Measurements from ENCODE around the gene ATP9B.
"Not testable (repeated sequence)": the region's sequence is repeated elsewhere in the genome, so short reads cannot be mapped to it uniquely, and the experiment has no call there.

GRCh38 chr18:79285191-79285590 is 216.0 kb downstream of the ATP9B start:
- TF ChIP-seq EZH2 (IDR thresholded peaks at IDR 0.05; ENCODE audit: borderline replicate concordance, low read length); CTCF (conservative IDR thresholded peaks at IDR 0.05 in 1 of 2, IDR thresholded peaks at IDR 0.05 in 1 of 2; ENCODE audit: extremely low read depth in 1 of 2, insufficient read depth in 1 of 2, low read depth in 1 of 2, low read length in 2 of 2): not testable (repeated sequence)
